DND-41 (cell line): ENCODE measurements around the gene PTPRD.

Experiments
- CTCF ChIP-seq: IDR thresholded peaks from 2 replicates; pipeline ENCODE4 v1.5.1; 2012; ENCODE audit warnings: borderline replicate concordance, low read length, moderate library complexity, mild to moderate bottlenecking; ENCODE audit not compliant: poor library complexity, severe bottlenecking; ENCODE audit errors: extremely low read depth
- EZH2 ChIP-seq: IDR thresholded peaks from 3 replicates; pipeline ENCODE4 v1.6.1; 2012; ENCODE audit warnings: borderline replicate concordance, low read depth, mild to moderate bottlenecking, moderate library complexity, low read length, inconsistent platforms; ENCODE audit not compliant: severe bottlenecking

GRCh38 chr9:8845808-8846207 lies 1767.0 kb downstream of the PTPRD start:
- TF ChIP-seq CTCF (no peak), EZH2 (no peak)
